PFSK-1 (cell line): Measurements from ENCODE around the gene GSTO1.

ENCODE experiments used
- FOXP2 ChIP-seq: optimal IDR thresholded peaks from 2 replicates; pipeline ENCODE3; 2011; ENCODE audit warnings: borderline replicate concordance, control low read depth, inconsistent platforms; ENCODE audit not compliant: insufficient read depth; ENCODE audit errors: extremely low read length, extremely low read depth
- POLR2AphosphoS5 ChIP-seq: IDR thresholded peaks from 2 replicates; pipeline ENCODE4 v1.6.1; 2012; ENCODE audit warnings: low read depth, mild to moderate bottlenecking, control low read depth, low read length, moderate library complexity
- REST ChIP-seq, 2 experiments: IDR thresholded peaks; 2 replicates each; pipeline versions ENCODE4 v1.6.1 to v1.8.0; 2011 to 2012; ENCODE audit warnings: low read depth in 2 of 2, low read length in 2 of 2, control low read depth in 1 of 2, inconsistent platforms in 1 of 2, mild to moderate bottlenecking in 1 of 2, moderate library complexity in 1 of 2; ENCODE audit not compliant: insufficient read depth in 1 of 2
- SIN3A ChIP-seq: IDR thresholded peaks from 2 replicates; pipeline ENCODE4 v1.6.1; 2012; ENCODE audit warnings: mild to moderate bottlenecking, low read length, moderate library complexity, borderline replicate concordance; ENCODE audit not compliant: insufficient read depth
- TAF1 ChIP-seq: IDR thresholded peaks from 2 replicates; pipeline ENCODE4 v1.6.1; 2012; ENCODE audit warnings: low read length, control low read depth, borderline replicate concordance; ENCODE audit not compliant: insufficient read depth

Gene GSTO1

GRCh38 chr10:104288355-104288754, 33.7 kb downstream of the GSTO1 start:
- TF ChIP-seq FOXP2, result no peak
- TF ChIP-seq SIN3A, result no peak
- no peak for TF ChIP-seq TAF1
- no peak for TF ChIP-seq POLR2AphosphoS5
- TF ChIP-seq REST (IDR thresholded peaks at IDR 0.05; ENCODE audit: insufficient read depth in 1 of 2, low read depth in 2 of 2, low read length in 2 of 2), result no peak

- TF ChIP-seq SIN3A (no peak), POLR2AphosphoS5 (no peak), FOXP2 (no peak), TAF1 (no peak), REST (IDR thresholded peaks at IDR 0.05; ENCODE audit: insufficient read depth in 1 of 2, low read depth in 2 of 2, low read length in 2 of 2) (no peak)
Observed at GRCh38 chr10:104291439-104291951, 36.8 kb downstream of the GSTO1 start.

GRCh38 chr10:104293011-104293410, 38.3 kb downstream of the GSTO1 start:
- TF ChIP-seq REST (IDR thresholded peaks at IDR 0.05; ENCODE audit: insufficient read depth in 1 of 2, low read depth in 2 of 2, low read length in 2 of 2) (no peak), FOXP2 (no peak), TAF1 (no peak), SIN3A (no peak), POLR2AphosphoS5 (no peak)

GRCh38 chr10:104293781-104294321, 39.2 kb downstream of the GSTO1 start:
- no peak for TF ChIP-seq REST (IDR thresholded peaks at IDR 0.05; ENCODE audit: insufficient read depth in 1 of 2, low read depth in 2 of 2, low read length in 2 of 2)

- TF ChIP-seq SIN3A (no peak), TAF1 (no peak), FOXP2 (no peak), REST (IDR thresholded peaks at IDR 0.05; ENCODE audit: insufficient read depth in 1 of 2, low read depth in 2 of 2, low read length in 2 of 2) (no peak), POLR2AphosphoS5 (no peak)
Observed at GRCh38 chr10:104296687-104297436, 42.2 kb downstream of the GSTO1 start.
